ENCODE measurements around the gene TP53BP2. TPM values are rescaled to one million over a fixed set of nuclear protein-coding genes. Genes with fewer than 3 reads are reported as not detected.

Gene TP53BP2
- total and polyA plus RNA-seq, 7 donors = 10.6 to 34.0 (median 17.1) TPM

GRCh38 chr1:223780318-223780717 is 65.4 kb downstream of the TP53BP2 start:
- ATAC-seq = peak in 1 of 4 donors; percentile 30
- 74 to 91% (median 75%) methylated on average over 8 of the region's 8 CpGs for WGBS, 3 donors
- intact Hi-C loops (cut with DNase I) = no loop called here

DNA sequence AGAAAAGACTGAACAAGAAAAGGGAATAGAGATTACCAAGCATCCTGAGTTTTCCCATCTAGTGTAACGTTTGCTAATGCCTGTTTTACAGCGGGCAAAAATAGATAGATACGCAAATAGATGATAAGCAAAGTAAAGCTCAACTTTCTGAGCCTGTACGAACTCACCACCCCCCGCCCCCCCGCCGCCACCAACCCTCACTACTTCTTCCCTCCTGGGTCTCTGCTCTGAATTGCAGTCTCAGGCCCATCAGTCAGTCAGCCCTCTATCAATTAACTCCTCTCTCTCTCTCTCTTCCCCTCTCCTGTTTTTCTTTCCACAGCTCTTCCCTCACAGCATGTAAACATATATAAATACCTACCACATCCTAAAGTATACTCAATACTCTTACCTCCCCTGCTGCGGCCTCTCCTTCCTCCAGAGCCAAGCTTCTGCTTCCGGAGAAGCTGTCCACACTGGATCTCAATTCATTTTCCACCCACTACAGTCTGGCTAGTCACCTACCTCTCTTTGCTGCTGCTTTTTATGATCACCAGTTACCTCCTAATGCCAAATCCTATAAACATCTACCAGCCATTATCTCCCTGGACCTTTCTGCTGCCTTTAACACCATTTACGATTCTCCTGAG is 68.8 kb downstream of the TP53BP2 start:
- H3K9me3 ChIP-seq = no peaks in the 10 kb centered on the region
- no peak for ATAC-seq
- H3K4me3 ChIP-seq = no peak overlapping the region
- H3K27ac ChIP-seq = no peak overlapping the region
- H3K4me1 ChIP-seq = no peaks in the 10 kb centered on the region
- 88 to 90% (median 88%) methylated on average over 10 of the region's 10 CpGs for WGBS, 3 donors
- peaks cover 6 to 99% of the 10 kb centered on the region in 2 donors for H3K36me3 ChIP-seq (ENCODE audit: insufficient read depth in 1 of 2, low read depth in 1 of 2)
- no peak for DNase-seq
- H3K27me3 ChIP-seq (ENCODE audit: insufficient read depth in 3 of 3, low read length in 2 of 3) = no peaks in the 10 kb centered on the region
- no peak for TF ChIP-seq CTCF (IDR thresholded peaks at IDR 0.05)
- intact Hi-C loops (cut with DNase I) = no loop called here

More at GRCh38 chr1:223780318-223780717, 65.4 kb downstream of the TP53BP2 start:
- no peak overlapping the region for H3K27ac ChIP-seq
- TF ChIP-seq CTCF (IDR thresholded peaks at IDR 0.05) = no peak
- H3K36me3 ChIP-seq (ENCODE audit: insufficient read depth in 1 of 2, low read depth in 1 of 2) = peaks cover 2 to 99% of the 10 kb centered on the region in 2 donors
- H3K9me3 ChIP-seq = no peaks in the 10 kb centered on the region
- no peak for DNase-seq
- no peaks in the 10 kb centered on the region for H3K4me1 ChIP-seq
- no peaks in the 10 kb centered on the region for H3K27me3 ChIP-seq (ENCODE audit: insufficient read depth in 3 of 3, low read length in 2 of 3)
- H3K4me3 ChIP-seq = no peak overlapping the region

DNA sequence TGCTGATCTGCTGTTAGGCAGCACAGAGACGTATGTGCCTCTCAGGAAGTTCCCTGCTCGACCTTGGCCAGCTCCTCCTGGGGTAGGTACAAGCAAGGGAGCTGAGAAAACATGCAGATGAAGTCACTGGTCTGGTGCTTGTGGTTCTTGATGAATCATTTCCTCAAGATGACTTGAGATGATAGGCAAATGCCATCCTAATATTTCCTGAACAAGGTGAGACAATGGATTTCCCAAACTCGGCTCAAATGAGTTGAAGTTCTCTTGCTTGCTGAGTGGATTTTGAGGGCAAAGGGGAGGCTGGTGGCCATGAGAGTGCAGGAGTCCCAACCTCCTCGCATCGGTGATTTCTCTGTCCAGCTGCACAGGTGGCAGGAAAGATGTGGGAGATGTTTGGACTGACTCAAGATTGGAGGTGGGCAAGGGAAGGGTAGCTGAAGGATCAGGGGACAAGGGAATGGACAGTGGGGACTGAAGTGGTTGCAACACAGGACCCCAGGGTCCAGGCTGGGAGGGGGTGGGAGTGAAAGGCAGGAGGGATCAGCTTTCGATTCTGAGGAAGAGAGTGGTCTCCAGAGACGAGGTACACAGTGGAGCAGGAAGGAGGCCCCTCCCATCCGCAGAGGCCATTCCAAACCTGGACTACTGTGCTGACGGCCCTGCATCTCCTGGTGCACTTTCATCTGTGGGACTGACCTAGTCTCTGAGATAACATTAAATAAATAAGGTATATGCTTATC is 69.5 kb downstream of the TP53BP2 start:
- DNase-seq = no peak
- WGBS, 3 donors = 62 to 66% (median 65%) methylated on average over 9 of the region's 9 CpGs
- peaks cover 3% of the 10 kb centered on the region for H3K4me1 ChIP-seq

GRCh38 chr1:223775711-223776074 is 70.1 kb downstream of the TP53BP2 start:
- DNase-seq (no peak), ATAC-seq (no peak)
- peaks cover 13 to 100% of the 10 kb centered on the region in 2 donors for H3K36me3 ChIP-seq (ENCODE audit: insufficient read depth in 1 of 2, low read depth in 1 of 2)
- no peaks in the 10 kb centered on the region for H3K9me3 ChIP-seq
- peaks cover 4% of the 10 kb centered on the region for H3K4me1 ChIP-seq
- no peak for TF ChIP-seq CTCF (IDR thresholded peaks at IDR 0.05)
- intact Hi-C loops (cut with DNase I) = no loop called here
- H3K27me3 ChIP-seq (ENCODE audit: insufficient read depth in 3 of 3, low read length in 2 of 3) = no peaks in the 10 kb centered on the region
- no peak overlapping the region for H3K27ac ChIP-seq
- no peak overlapping the region for H3K4me3 ChIP-seq
- 71 to 83% (median 78%) methylated on average over 1 of the region's 1 CpG for WGBS, 3 donors

More for the DNA sequence above, 69.5 kb downstream of the TP53BP2 start:
- intact Hi-C loops (cut with DNase I) = no loop called here
- H3K36me3 ChIP-seq (ENCODE audit: insufficient read depth in 1 of 2, low read depth in 1 of 2) = peaks cover 9 to 99% of the 10 kb centered on the region in 2 donors
- ATAC-seq = peak in 3 of 4 donors; percentile 20 to 51 (median 45)
- no peak overlapping the region for H3K27ac ChIP-seq
- H3K4me3 ChIP-seq = no peak overlapping the region
- H3K9me3 ChIP-seq = no peaks in the 10 kb centered on the region
- TF ChIP-seq CTCF (IDR thresholded peaks at IDR 0.05) = no peak
- H3K27me3 ChIP-seq (ENCODE audit: insufficient read depth in 3 of 3, low read length in 2 of 3) = no peaks in the 10 kb centered on the region
